ENCODE data around the gene CTNNA2. TPM values are rescaled to one million over a fixed set of nuclear protein-coding genes. Genes with fewer than 3 reads are reported as not detected.

Gene CTNNA2
- total RNA-seq, 1 experiment from 2014 or later = not detected

DNA sequence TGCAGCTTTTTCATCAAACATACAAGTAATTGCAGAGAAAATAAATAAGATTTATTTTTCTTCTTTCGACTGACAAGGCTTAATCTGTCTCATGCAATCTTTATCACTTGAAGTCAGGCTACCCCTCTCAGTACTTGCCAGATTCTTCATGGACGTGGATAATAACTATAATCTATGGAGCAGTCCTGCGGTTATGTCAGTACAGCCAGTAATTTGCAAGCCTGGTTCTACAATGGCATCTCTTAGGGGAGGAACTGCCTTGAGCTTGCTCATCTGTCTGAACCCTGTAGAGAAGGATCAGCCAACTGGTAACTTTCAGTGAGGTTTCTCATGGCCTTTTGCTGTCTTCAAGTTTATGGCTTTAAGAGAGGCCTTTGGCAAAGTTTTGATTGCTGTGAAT is 827.2 kb downstream of the CTNNA2 start:
- CTCF ChIA-PET = no interaction called here
- intact Hi-C loops (cut with micrococcal nuclease; ENCODE audit: unreplicated experiment) = no loop called here
- Histone ChIP-seq H3K4me2 (no peak overlapping the region), H3K27me3 (ENCODE audit: insufficient read depth, low read depth) (no peaks in the 10 kb centered on the region), H3K9me2 (ENCODE audit: insufficient read depth) (no peaks in the 10 kb centered on the region), H3K36me3 (ENCODE audit: low read depth) (no peaks in the 10 kb centered on the region), H3K9me3 (ENCODE audit: insufficient read depth, low read depth) (no peaks in the 10 kb centered on the region), H2AFZ (no peak overlapping the region), H3K4me3 (no peak overlapping the region), H4K20me1 (ENCODE audit: insufficient read depth) (no peaks in the 10 kb centered on the region), H3F3A (ENCODE audit: insufficient read depth, low read depth) (no peaks in the 10 kb centered on the region), H3K4me1 (replicated peaks; ENCODE audit: insufficient read depth) (no peaks in the 10 kb centered on the region), H3K79me2 (ENCODE audit: low read depth) (no peaks in the 10 kb centered on the region), H3K27ac (no peak overlapping the region)
- POLR2A ChIA-PET (ENCODE audit: unreplicated experiment) = no interaction called here
- no TSS peak for BruUV-seq (replicated peaks)
- TF ChIP-seq, protein P1, sequence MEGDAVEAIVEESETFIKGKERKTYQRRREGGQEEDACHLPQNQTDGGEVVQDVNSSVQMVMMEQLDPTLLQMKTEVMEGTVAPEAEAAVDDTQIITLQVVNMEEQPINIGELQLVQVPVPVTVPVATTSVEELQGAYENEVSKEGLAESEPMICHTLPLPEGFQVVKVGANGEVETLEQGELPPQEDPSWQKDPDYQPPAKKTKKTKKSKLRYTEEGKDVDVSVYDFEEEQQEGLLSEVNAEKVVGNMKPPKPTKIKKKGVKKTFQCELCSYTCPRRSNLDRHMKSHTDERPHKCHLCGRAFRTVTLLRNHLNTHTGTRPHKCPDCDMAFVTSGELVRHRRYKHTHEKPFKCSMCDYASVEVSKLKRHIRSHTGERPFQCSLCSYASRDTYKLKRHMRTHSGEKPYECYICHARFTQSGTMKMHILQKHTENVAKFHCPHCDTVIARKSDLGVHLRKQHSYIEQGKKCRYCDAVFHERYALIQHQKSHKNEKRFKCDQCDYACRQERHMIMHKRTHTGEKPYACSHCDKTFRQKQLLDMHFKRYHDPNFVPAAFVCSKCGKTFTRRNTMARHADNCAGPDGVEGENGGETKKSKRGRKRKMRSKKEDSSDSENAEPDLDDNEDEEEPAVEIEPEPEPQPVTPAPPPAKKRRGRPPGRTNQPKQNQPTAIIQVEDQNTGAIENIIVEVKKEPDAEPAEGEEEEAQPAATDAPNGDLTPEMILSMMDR (conservative IDR thresholded peaks at IDR 0.05) = no peak
- no peak for TF ChIP-seq EZH2 (IDR thresholded peaks at IDR 0.05; ENCODE audit: low read depth)
- DNase-seq = no peak

DNA sequence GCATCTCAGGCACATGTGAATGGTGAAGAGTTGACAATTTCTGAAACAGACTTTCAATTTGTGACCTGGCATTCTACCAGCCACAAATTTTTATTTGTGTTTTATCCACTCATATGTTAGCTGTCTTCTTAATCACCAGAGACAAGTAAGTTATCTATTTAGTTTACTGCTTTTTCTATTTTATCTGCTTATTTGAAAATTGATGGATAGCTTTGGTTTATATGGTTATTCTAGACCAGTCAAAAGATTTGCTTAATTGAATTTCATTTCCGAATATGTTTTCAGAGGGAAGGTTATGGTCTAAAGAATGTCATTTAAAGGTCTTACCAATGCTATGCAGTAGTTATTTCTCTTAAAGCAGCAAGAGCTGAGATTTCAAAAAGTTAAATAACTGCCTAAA is 835.2 kb downstream of the CTNNA2 start:
- Histone ChIP-seq H3K9me3 (ENCODE audit: insufficient read depth, low read depth) (no peaks in the 10 kb centered on the region), H3K4me1 (replicated peaks; ENCODE audit: insufficient read depth) (no peaks in the 10 kb centered on the region), H3K79me2 (ENCODE audit: low read depth) (no peaks in the 10 kb centered on the region), H3K4me3 (no peak overlapping the region), H3F3A (ENCODE audit: insufficient read depth, low read depth) (no peaks in the 10 kb centered on the region), H3K27ac (no peak overlapping the region), H3K9me2 (ENCODE audit: insufficient read depth) (no peaks in the 10 kb centered on the region), H2AFZ (no peak overlapping the region), H3K36me3 (ENCODE audit: low read depth) (no peaks in the 10 kb centered on the region), H3K4me2 (no peak overlapping the region), H4K20me1 (ENCODE audit: insufficient read depth) (no peaks in the 10 kb centered on the region), H3K27me3 (ENCODE audit: insufficient read depth, low read depth) (no peaks in the 10 kb centered on the region; the same call in none of the 2 replicates)
- BruUV-seq (replicated peaks) = no TSS peak
- DNase-seq = no peak
- ChIA-PET CTCF (no interaction called here), POLR2A (ENCODE audit: unreplicated experiment) (no interaction called here)
- intact Hi-C loops (cut with micrococcal nuclease; ENCODE audit: unreplicated experiment) = no loop called here
- no peak for TF ChIP-seq EZH2 (IDR thresholded peaks at IDR 0.05; ENCODE audit: low read depth)
- TF ChIP-seq, protein P1 (conservative IDR thresholded peaks at IDR 0.05) = no peak

DNA sequence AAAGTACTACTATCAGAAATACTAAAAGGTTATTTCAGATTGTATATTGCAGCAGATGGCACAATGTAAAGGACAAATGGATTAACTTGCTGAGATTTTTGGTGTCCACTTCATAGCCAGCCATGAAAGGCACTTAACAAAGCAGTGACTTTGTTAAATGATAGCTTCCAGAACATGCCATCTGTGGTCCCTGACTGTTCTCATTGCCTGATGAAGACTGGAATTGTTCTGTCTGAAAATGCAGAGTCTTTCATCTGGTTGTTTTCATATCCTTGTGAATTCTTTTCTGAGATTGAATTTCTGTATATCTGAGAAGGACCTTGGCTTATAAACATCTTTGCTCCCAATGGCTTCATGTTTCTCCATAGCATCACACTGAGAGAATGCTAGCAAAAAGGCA is 836.1 kb downstream of the CTNNA2 start:
- Histone ChIP-seq H3F3A (ENCODE audit: insufficient read depth, low read depth) (no peaks in the 10 kb centered on the region), H2AFZ (no peak overlapping the region), H4K20me1 (ENCODE audit: insufficient read depth) (no peaks in the 10 kb centered on the region), H3K4me3 (no peak overlapping the region), H3K9me2 (ENCODE audit: insufficient read depth) (no peaks in the 10 kb centered on the region), H3K36me3 (ENCODE audit: low read depth) (no peaks in the 10 kb centered on the region), H3K27me3 (ENCODE audit: insufficient read depth, low read depth) (peaks cover 2% of the 10 kb centered on the region), H3K9me3 (ENCODE audit: insufficient read depth, low read depth) (no peaks in the 10 kb centered on the region), H3K79me2 (ENCODE audit: low read depth) (no peaks in the 10 kb centered on the region), H3K27ac (no peak overlapping the region), H3K4me1 (replicated peaks; ENCODE audit: insufficient read depth) (no peaks in the 10 kb centered on the region), H3K4me2 (no peak overlapping the region)
- BruUV-seq (replicated peaks) = no TSS peak
- intact Hi-C loops (cut with micrococcal nuclease; ENCODE audit: unreplicated experiment) = no loop called here
- DNase-seq = no peak
- ChIA-PET POLR2A (ENCODE audit: unreplicated experiment) (no interaction called here), CTCF (no interaction called here)
- TF ChIP-seq EZH2 (IDR thresholded peaks at IDR 0.05; ENCODE audit: low read depth) = no peak
- TF ChIP-seq, protein P1 (conservative IDR thresholded peaks at IDR 0.05) = no peak

Data from PC-9 (cell line).